ENCODE data around the gene PAOX.

- TF ChIP-seq GATA2 (IDR thresholded peaks at IDR 0.05; ENCODE audit: low read depth, low read length) (no peak), GATA3 (IDR thresholded peaks at IDR 0.05; ENCODE audit: low read depth, low read length) (no peak)
Measured at GRCh38 chr10:133412381-133412711, 33.3 kb downstream of the PAOX start.

Measured in SH-SY5Y (cell line).